Lung (tissue), 12 donors: ENCODE data around the gene CEPT1. TPM values are rescaled to one million over a fixed set of nuclear protein-coding genes. Genes with fewer than 3 reads are reported as not detected.

Experiments
- ATAC-seq: fragments of 200-7000 bp; cut with Tn5 transposase; one replicate; pipeline ENCODE4 v1.9.1; 2020; ENCODE audit warnings: moderate number of reproducible peaks; ENCODE audit not compliant: insufficient read depth, low FRiP score
- DNase-seq, 3 donors: peaks; one replicate each; pipeline ENCODE4 v3.0.0-alpha.2; 2013 to 2017
- H3K27ac ChIP-seq, 2 donors: one replicate each; pipeline ENCODE4 v1.5.1; 2013; ENCODE audit warnings: mild to moderate bottlenecking in 2 of 2, moderate library complexity in 2 of 2, control low read depth in 1 of 2, inconsistent platforms in 1 of 2, low read depth in 1 of 2, low read length in 1 of 2
- H3K27me3 ChIP-seq, 3 donors: one replicate each; pipeline ENCODE4 v1.5.1; 2013; ENCODE audit warnings: low read length in 2 of 3; ENCODE audit not compliant: control insufficient read depth in 3 of 3, insufficient read depth in 3 of 3
- H3K36me3 ChIP-seq, 4 donors: one replicate each; pipeline ENCODE4 v1.5.1; 2013; ENCODE audit warnings: low read length in 4 of 4, mild to moderate bottlenecking in 1 of 4, moderate library complexity in 1 of 4; ENCODE audit not compliant: control insufficient read depth in 4 of 4, insufficient read depth in 4 of 4
- H3K4me1 ChIP-seq, 5 donors: one replicate each; pipeline ENCODE4 v1.5.1; 2013; ENCODE audit warnings: low read length in 5 of 5, mild to moderate bottlenecking in 2 of 5, moderate library complexity in 1 of 5; ENCODE audit not compliant: control insufficient read depth in 5 of 5, insufficient read depth in 5 of 5
- H3K4me3 ChIP-seq: one replicate; pipeline ENCODE4 v1.5.1; 2013; ENCODE audit warnings: mild to moderate bottlenecking, control low read depth, moderate library complexity
- H3K9ac ChIP-seq, 2 donors: one replicate each; pipeline ENCODE4 v1.5.1; 2013; ENCODE audit warnings: low read length in 2 of 2, control low read depth in 1 of 2; ENCODE audit not compliant: insufficient read depth in 1 of 2
- H3K9me3 ChIP-seq, 4 donors: one replicate each; pipeline ENCODE4 v1.5.1; 2013; ENCODE audit warnings: low read length in 3 of 4, mild to moderate bottlenecking in 1 of 4, moderate library complexity in 1 of 4; ENCODE audit not compliant: control insufficient read depth in 4 of 4, insufficient read depth in 3 of 4
- CTCF ChIP-seq: IDR thresholded peaks from 2 replicates; pipeline ENCODE4 v1.5.1; 2012; ENCODE audit warnings: mild to moderate bottlenecking; ENCODE audit errors: control extremely low read depth, extremely low read depth
- WGBS, 2 donors: extraction: QIAGEN DNeasy Blood & Tissue Kit; methylation state at CpG; one replicate each; pipeline ENCODE4 v1.1.7; 2013; 5-methylcytosine and 5-hydroxymethylcytosine counted together
- polyA plus RNA-seq, 2 donors: library from polyadenylated mRNA; stranded (reverse); fragments of 200-250 nt; gene quantifications; one replicate each; pipeline ENCODE4 v1.2.1, GENCODE V29; 2013
- total RNA-seq, 2 donors: library from RNA; depleted of rRNA in 1 of 2; stranded (reverse); fragments of >200 nt in 1 of 2; gene quantifications; one replicate each; pipeline ENCODE4 v1.2.1, GENCODE V29; 2014 to 2021
- donor health status: control.
- donor health status: control.
- donor health status: Bipolar disorder and iron deficiency.
- donor health status: healthy.
- donor health status: DM: yes; HTN: yes; CAD: no.

CEPT1 gene
- total and polyA plus RNA-seq, 4 donors, result 18.6 to 71.2 (median 26.2) TPM

- TF ChIP-seq CTCF, result no peak
- Histone ChIP-seq H3K4me1 (peaks cover 0 to 28% (median 2%) of the 10 kb centered on the region in 5 donors), H3K27ac (peak overlapping the region in 1 of 2 donors; percentile 96), H3K27me3 (peaks cover 0 to 20% (median 3%) of the 10 kb centered on the region in 3 donors), H3K4me3 (peak overlapping the region; percentile 70), H3K9ac (peak overlapping the region in 1 of 2 donors; percentile 7), H3K36me3 (no peaks in the 10 kb centered on the region), H3K9me3 (no peaks in the 10 kb centered on the region)
- 1 to 5% methylated on average over 52 to 61 of the region's 61 CpGs for WGBS, 2 donors
- DNase-seq (peak in 2 of 3 donors; percentile 40 to 43), ATAC-seq (peak; percentile 83)
Observed at GRCh38 chr1:111204201-111204982, 64.4 kb downstream of the CEPT1 start.

DNA sequence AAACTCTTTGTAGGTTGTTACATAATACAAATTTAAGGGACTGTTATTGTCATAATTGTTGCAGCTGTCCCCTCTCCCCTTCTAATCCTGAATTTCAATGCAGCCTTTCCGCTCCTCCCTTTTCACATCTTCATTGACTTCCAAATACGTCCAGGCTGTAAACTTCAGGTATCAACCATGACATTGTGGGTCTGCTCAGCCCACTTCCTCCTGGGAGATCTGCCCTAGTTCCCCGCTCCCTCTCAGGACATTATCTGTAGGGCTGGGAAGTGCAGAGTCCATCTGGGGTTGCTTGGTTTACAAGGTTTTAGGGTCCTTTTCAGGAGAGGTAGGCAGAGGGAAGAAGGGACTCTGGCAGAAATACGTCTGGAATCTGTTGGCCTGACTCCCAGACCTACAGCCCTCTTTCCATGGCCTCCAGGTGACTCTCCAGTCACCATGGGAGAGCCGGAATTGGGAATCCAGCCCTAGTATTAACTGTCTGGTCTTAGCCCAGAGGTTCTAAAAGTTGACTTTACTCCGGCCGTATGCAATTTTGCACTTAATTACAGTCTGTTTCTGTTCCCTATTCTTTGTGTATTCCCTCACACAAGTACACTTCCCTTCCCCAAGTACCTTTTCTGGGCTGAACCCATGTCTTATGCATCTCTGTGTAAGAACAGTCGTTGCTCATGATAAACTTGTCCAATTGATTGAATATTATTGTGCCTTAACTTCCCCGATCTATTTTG, 65.1 kb downstream of the CEPT1 start:
- H3K4me1 ChIP-seq, result peaks cover 0 to 25% (median 2%) of the 10 kb centered on the region in 5 donors
- no peak for TF ChIP-seq CTCF
- no peak overlapping the region for H3K4me3 ChIP-seq
- 26 to 51% methylated on average over 9 of the region's 9 CpGs for WGBS, 2 donors
- ATAC-seq (no peak), DNase-seq (no peak)
- H3K36me3 ChIP-seq, result no peaks in the 10 kb centered on the region
- H3K27me3 ChIP-seq, result peaks cover 0 to 20% (median 3%) of the 10 kb centered on the region in 3 donors
- H3K9ac ChIP-seq, result no peak overlapping the region
- peak overlapping the region in 1 of 2 donors; percentile 83 for H3K27ac ChIP-seq
- no peaks in the 10 kb centered on the region for H3K9me3 ChIP-seq

- WGBS, 2 donors, result 8 to 17% methylated on average over 2 of the region's 2 CpGs
- no peaks in the 10 kb centered on the region for H3K9me3 ChIP-seq
- no peak overlapping the region for H3K9ac ChIP-seq
- DNase-seq (no peak), ATAC-seq (no peak)
- no peak for TF ChIP-seq CTCF
- H3K27me3 ChIP-seq, result peaks cover 0 to 20% (median 3%) of the 10 kb centered on the region in 3 donors
- no peak overlapping the region for H3K27ac ChIP-seq
- no peaks in the 10 kb centered on the region for H3K36me3 ChIP-seq
- peaks cover 0 to 20% (median 2%) of the 10 kb centered on the region in 5 donors for H3K4me1 ChIP-seq
- H3K4me3 ChIP-seq, result no peak overlapping the region
Observed at GRCh38 chr1:111205714-111206050, 65.7 kb downstream of the CEPT1 start.
